ENCODE data around the gene MICALL2.

The MICALL2 gene

GRCh38 chr7:1496531-1497292 is 37.4 kb upstream of the MICALL2 start:
- TF ChIP-seq CTCF (IDR thresholded peaks at IDR 0.05; ENCODE audit: insufficient read depth, low read depth, low read length, missing control alignments) = no peak
- DNase-seq (ENCODE audit: low read depth) = no peak
- H3K4me3 ChIP-seq (ENCODE audit: low read depth, low read length) = no peak overlapping the region

DNA sequence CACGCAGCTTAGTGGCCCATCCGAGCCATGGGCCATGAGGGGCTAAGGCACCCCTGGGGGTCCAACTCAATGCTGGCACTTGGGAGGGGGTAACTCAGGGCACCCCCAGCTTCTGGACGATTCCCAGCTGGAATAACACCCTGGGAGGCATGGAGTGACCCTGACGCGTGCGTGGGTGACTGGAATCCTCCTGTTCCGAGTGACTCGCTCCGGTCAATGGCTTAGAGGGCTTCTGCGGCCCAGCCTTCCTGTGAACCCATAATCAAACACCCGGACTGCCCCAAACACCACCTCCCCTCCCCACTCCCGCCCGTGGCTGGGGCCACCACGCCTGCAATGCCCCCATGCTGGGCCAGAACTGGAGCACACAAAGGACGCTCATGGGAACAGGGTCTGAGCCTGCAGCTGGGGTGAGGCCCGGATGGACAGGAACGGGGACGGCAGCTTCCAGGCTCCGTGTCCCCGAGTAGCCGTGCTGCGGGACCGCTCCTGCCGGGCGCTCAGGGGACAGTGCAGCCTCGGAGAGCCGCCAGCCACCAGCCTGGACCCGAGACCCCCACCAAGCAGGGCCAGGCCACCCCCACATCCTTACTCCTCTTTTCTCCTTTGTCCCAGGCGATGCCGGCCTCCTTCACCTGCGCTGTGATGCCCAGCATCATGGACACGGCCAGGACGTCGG is 36.4 kb upstream of the MICALL2 start:
- TF ChIP-seq CTCF (IDR thresholded peaks at IDR 0.05; ENCODE audit: insufficient read depth, low read depth, low read length, missing control alignments) = no peak
- DNase-seq (ENCODE audit: low read depth) = no peak
- no peak overlapping the region for H3K4me3 ChIP-seq (ENCODE audit: low read depth, low read length)

GRCh38 chr7:1494866-1495563 is 35.7 kb upstream of the MICALL2 start:
- DNase-seq (ENCODE audit: low read depth) = no peak
- no peak overlapping the region for H3K4me3 ChIP-seq (ENCODE audit: low read depth, low read length)
- no peak for TF ChIP-seq CTCF (IDR thresholded peaks at IDR 0.05; ENCODE audit: insufficient read depth, low read depth, low read length, missing control alignments)

- no peak for TF ChIP-seq CTCF (IDR thresholded peaks at IDR 0.05; ENCODE audit: insufficient read depth, low read depth, low read length, missing control alignments)
- no peak for DNase-seq (ENCODE audit: low read depth)
- H3K4me3 ChIP-seq (ENCODE audit: low read depth, low read length) = no peak overlapping the region
These were observed 35.2 kb upstream of the MICALL2 start for GRCh38 chr7:1494447-1494846.

DNA sequence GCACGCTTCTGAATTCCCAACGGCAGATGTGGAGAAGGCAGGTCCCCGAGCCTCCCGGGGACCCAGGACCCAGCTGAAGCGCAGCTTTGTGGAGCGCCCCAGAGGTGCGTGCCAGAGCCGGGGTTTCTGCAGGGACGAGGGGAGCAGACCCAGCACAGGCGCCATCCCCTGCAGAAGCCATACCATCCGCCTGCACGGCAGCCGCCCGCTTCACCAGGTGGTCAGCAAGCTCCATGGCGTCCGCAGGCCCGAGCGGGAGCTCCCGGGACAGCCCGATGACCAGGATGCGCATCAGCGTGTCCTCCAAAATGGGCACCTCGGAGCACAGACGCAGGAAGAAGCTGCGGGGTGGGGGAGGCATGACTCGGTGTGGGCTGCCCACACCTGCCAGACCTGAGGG is 34.3 kb upstream of the MICALL2 start:
- no peak for TF ChIP-seq CTCF (IDR thresholded peaks at IDR 0.05; ENCODE audit: insufficient read depth, low read depth, low read length, missing control alignments)
- H3K4me3 ChIP-seq (ENCODE audit: low read depth, low read length) = no peak overlapping the region

GRCh38 chr7:1493129-1493528 is 33.9 kb upstream of the MICALL2 start:
- TF ChIP-seq CTCF (IDR thresholded peaks at IDR 0.05; ENCODE audit: insufficient read depth, low read depth, low read length, missing control alignments) = no peak
- no peak for DNase-seq (ENCODE audit: low read depth)
- H3K4me3 ChIP-seq (ENCODE audit: low read depth, low read length) = no peak overlapping the region

More for the DNA sequence above, 34.3 kb upstream of the MICALL2 start:
- DNase-seq (ENCODE audit: low read depth) = no peak

Data from GM12865 (cell line).